ENCODE data around the gene EGFL7.

Gene EGFL7

GRCh38 chr9:136686794-136687711 is 24.3 kb downstream of the EGFL7 start, which contains the start of gene AGPAT2:
Gene AGPAT2 (minus strand): TSS chr9:136687457. CDS start chr9:136687357, 100 bp downstream.
- peak in 5 of 14 donors; percentile 8 to 52 (median 31) for DNase-seq

DNA sequence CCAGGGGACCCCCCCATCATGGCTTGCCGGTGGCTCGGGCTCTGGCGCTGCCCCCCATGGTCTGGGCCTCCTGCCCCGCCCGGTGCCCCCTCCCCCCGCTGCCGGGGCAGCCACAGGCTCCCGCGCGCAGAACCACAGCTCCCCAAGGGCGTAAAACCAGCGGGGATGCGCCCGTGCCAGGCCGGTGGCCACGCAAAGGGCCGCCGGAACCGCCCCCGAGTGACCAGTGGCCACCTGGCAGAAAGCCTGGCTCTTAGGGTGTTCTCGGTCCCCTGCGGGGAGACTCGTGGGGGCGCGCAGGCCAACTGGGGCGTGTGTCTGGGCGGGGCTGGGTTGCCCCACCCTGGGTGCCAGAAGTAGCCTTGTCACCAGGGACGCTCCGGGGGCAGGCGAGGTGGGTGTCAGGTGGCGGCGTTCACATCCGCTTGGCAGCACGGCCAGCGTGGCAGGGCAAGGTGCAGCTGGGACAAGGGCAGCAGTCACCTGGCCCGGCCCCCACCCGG is 25.1 kb downstream of the EGFL7 start:
- peak in 1 of 14 donors; percentile 19 for DNase-seq

DNA sequence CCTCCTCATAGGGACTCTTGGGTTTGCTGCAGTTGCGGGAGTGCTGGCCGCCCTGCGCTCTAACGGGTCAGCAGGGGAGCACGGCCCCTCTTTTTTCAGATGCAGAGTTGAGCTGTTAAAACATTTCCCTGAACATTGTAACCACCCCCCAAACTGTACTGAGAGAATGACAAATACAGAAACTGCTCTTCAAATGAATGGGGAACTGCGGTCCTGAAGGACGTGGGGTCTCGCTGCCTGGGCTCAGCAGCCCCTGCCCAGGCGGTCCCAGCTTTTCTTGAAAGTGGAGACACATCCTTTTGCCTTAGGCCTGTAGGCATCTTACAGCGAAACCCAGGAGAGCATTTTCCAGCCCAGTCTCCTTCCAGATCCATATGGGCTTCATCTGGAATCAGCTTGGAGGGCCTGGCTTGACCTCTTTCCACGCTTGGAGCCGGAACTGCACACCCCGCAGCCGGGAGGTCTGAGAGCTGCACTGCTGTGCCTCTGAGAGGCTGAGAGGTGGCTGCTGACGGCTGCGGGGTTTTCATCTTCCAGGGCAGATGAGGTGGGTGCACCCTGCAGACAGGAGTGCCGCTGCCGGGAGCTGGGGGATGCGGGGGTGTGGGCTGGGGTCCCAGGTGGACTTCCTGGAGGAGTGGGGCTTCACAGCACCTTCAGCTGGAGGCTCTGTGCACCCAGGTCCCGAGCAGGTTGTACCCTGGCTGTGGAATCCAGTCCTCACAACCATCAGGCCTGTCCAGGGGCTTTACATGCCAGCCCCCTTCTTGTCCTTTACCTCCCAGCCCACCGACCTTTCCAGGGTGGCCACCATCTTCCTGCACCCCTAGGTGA is 25.8 kb downstream of the EGFL7 start:
- no peak for DNase-seq

DNA sequence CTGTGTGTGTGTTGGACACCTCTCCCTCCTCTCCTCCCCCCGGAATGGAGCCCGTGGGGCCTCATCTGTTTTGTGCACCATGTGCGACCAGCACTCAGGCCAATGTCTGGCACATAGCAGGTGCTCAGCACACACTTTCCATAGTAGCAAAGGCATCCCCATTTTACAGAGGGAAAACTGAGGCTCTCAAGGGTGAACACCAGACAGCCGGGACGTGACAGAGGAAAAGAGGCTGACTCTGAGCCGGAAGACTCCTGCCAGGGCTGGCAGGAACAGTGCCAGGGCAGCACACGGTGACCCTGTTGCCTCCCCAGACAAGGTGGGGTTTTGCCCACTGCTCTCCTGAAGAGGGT is 26.4 kb downstream of the EGFL7 start:
- DNase-seq: no peak

GRCh38 chr9:136690104-136690805 is 27.5 kb downstream of the EGFL7 start:
- DNase-seq: no peak

GRCh38 chr9:136690806-136691261 is 28.1 kb downstream of the EGFL7 start:
- DNase-seq: no peak

GRCh38 chr9:136691316-136692184 is 28.8 kb downstream of the EGFL7 start:
- DNase-seq: no peak

DNA sequence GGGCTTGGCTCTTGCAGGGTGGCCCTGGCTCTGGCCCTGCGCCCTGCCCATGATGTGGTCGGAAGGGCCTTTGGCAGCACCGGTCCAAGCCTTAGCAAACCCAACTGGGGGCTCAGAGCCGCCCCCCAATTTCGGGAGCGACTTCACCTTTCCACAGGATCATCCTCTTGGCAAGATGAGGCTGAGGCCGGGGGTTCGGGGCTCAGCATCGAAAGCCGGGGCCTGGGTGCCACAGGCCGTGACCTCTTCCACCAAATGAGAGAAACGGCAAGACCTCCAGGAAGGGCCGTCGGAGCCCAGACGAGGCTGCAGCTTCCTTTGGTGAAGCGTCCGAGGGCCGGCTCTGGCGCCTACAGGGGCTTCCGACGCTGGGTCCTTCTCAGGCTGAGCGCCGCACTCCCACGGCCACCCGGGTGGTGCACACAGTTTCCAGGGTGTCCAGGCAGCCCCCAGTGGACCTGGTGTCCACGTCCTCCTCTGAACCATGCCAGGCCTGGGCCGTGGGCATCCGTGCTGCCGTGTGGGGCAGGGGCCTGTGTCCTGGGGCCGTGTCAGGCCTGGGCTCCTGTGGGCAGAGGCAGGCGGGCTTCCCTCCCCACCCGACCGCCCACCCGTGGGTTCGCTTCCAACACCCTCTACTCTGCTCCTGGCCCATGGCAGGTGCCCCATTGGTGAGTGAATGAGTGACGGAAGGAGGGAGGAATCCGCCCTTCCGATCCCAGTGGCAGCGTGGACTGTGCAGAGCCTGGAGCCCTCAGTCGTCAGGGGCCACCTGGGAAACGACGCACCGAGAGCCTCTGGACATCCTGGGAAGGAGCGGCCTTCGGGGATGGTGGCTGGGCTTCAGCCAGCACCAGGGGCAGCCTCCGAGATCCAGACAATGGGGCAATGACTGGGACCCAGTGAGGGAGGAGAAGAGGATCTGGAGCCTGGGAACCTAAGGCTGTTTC is 29.7 kb downstream of the EGFL7 start:
- DNase-seq: no peak

- no peak for DNase-seq
Measured at GRCh38 chr9:136693135-136693489, 30.4 kb downstream of the EGFL7 start.

DNA sequence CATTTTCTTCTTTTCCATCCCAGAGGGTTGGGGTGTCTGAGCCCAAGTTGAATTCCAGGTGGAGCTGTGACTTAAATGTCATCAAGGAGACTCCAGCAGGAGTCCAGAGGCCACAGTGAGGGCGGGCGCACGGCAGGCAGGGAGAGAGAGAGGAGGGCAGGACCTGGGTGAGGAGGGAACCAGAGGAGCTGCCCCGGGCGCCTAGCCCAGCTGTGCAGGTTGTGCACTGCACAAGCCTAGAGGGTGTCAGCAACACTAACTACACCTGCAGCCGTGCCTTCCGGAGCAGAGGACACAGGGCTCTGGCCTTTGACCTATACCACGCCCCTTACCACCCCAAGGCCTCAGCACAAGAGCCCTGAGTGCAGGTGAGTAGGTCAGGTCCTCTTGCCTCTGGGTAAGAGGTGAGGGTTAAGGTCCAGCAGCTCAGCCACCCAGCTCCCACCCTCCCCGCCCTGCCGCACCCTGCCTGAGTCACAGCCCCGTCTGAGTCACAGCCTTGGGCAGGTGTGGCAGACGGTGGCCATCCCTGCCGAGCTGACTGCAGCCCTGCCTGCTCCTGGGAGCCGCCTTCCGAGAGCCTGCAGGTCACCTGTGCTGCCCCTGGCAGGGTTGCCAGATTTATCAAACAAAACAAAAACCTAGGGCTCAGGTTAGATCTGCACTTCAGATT is 30.9 kb downstream of the EGFL7 start:
- no peak for DNase-seq

DNA sequence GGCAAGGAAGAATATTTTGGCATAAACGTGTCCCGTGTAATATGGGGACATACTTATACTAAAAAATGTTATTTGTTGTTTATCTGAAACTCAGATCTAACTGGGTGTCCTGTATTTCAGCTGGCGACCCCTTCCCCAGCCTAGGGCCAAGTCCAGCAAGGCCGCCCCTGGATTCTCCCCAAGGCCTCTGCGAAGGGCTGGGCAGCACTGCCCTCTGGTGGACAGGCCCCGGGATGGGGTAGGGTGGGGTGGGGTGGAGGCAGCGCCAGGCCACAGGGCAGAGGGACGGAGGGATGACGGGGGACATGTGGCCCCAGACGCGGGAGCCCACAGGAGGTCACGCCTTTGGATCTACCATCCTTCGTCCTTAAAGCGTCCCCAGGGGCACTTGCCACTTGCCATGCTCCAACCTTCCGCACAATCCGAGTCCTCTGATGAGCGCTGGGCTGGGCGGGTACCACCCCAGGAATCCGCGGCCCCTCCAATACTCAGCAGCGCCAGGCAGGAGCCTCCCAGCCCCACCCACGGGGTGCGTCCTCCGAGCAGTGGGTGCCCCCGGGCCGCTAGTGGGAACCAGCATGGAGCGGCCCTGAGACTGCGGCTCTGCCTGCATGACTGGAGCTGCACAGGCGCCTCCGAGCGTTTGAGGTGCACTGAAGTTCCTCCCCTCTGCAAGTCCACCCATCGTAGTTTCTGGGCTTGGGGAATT is 31.6 kb downstream of the EGFL7 start:
- peak in 2 of 14 donors; percentile 17 to 43 for DNase-seq

GRCh38 chr9:136694872-136695247 is 32.1 kb downstream of the EGFL7 start:
- DNase-seq: no peak

DNA sequence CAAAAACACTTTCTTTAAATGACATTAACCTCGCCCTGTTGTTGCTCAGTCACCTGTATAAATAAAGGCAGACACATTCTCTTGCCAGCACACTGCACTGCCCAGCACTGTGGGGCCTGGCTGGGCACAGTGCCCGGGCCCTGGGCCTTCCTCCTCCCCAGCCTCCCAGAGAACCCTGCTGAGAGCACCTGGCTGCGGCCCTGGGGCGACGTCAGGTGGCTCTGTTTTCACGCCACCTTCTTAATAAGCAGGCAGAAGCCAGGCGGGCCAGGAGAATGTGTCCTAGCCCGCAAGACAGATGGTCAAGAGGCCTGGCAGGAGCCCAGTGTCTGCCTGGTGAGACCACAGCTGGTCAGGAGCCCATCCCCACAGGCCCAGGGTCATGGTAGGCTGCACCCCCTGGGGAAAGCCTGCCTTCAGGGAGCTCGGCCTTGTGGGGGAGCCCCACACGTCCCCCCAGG is 32.7 kb downstream of the EGFL7 start:
- peak in 1 of 14 donors; percentile 72 for DNase-seq

- peak in 1 of 14 donors; percentile 43 for DNase-seq
Measured at GRCh38 chr9:136695955-136696354, 33.2 kb downstream of the EGFL7 start.

DNA sequence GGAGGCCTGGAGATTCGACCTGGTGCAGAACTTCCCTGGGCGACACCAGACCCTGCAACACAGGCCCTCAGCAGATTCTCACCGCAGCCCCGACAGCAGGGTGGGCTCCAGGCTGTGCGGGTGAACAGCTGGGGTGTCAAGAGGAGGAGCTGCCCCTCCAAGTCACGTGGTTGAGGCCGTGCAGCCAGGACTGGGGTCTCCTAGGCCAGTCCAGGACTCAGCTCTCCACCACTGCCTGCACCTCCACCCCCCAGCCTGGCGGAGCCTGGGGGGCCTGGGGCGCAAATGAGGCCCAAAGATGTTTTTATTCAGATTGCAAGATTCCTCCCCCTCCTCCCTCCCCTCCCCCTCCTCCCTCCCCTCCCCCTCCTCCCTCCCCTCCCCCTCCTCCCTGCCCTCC is 33.8 kb downstream of the EGFL7 start:
- DNase-seq: no peak

DNA sequence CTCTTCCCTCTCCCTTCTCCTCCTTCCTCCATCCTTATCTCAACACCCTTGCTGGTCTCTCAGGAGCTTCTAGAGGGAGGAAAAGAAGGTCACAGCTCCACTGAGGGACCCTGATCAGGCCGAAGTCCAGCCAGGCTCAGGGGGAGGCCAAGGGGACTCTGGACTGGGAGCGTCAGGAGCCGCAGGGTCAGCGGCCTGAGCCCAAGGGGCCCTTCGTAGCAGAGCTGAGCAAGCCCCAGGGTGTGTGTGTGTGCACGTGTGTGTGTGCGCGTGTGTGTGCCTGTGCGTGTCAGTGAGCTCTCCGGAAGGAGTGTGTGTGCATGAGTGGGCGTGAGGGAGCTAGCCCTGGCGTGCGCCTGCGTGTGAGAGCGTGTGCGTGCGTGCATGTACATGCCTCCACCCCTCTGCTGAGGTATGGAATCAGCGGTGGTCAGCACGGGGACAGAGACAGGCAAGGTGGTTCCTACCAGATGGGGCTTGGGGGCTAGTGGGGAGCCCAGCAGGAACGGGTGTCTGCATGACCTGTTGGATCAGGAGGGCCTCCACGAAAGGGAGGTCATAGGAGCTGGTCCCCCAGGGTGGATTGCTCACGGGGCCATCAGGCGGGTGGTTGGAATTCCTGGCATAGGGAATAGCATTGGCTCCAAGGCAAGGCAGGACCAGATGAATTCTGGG is 34.6 kb downstream of the EGFL7 start:
- no peak for DNase-seq

DNA sequence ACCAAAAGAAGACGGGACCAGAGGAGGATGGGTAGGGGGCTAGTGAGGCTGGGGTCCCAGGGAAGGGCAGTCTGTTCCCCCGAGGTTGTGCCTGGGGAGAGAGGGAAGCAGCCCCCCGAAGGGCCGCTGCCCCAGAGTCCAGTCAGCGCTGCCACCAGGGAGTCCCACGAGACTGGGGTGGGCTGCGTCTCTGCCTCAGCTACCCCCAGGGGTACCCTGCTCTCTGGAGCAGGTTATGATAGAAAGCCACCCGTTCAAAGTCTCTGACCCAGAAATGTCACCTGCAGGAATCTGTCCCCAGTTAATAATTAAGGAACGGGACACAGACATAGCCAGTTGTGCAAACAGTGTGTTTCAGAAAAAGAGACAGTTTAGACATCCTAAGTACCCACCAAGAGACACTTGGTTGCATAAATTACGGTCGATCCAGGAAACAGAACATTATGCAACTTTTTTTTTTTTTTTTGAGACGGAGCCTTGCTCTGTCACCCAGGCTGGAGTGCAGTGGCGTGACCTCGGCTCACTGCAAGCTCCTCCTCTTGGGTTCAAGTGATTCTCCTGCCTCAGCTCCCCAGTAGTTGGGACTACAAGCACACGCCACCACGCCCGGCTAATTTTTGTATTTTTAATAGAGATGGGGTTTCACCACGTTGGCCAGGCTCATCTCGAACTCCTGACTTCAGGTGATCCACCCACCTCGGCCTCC is 35.3 kb downstream of the EGFL7 start:
- no peak for DNase-seq
